Mucosa of descending colon (tissue), 3 donors: Measurements from ENCODE around the gene SPATA17. TPM values are rescaled to one million over a fixed set of nuclear protein-coding genes. Genes with fewer than 3 reads are reported as not detected.

Experiments
- ATAC-seq: fragments of 200-7000 bp; cut with Tn5 transposase; one replicate; pipeline ENCODE4 v1.9.1; 2020; ENCODE audit warnings: mild to moderate bottlenecking, moderate library complexity
- DNase-seq, 3 donors: peaks; one replicate each; pipeline ENCODE4 v3.0.0-alpha.2; 2020
- H3K36me3 ChIP-seq: fragments of 200-600 bp; one replicate; pipeline ENCODE4 v1.8.0; 2021; ENCODE audit warnings: low read depth, mild to moderate bottlenecking
- H3K4me1 ChIP-seq: fragments of 200-600 bp; one replicate; pipeline ENCODE4 v1.8.0; 2021; ENCODE audit warnings: low read depth, mild to moderate bottlenecking
- H3K4me3 ChIP-seq: fragments of 200-600 bp; one replicate; pipeline ENCODE4 v1.8.0; 2021; ENCODE audit warnings: mild to moderate bottlenecking
- H3K9me3 ChIP-seq: fragments of 200-600 bp; one replicate; pipeline ENCODE4 v1.8.0; 2021; ENCODE audit warnings: mild to moderate bottlenecking
- CTCF ChIP-seq: fragments of 200-600 bp; IDR thresholded peaks from one replicate; pipeline ENCODE4 v1.8.0; 2022; ENCODE audit warnings: antibody characterized with exemption, mild to moderate bottlenecking
- intact Hi-C, 2 donors: fragments of 100-400 bp; cut with DNase I in 1 of 2; cut with micrococcal nuclease in 1 of 2; formaldehyde crosslinking; loops; one replicate each; pipeline versions ENCODE4 v1.11.0 to v1.11.1; 2022; cut with DNase I, micrococcal nuclease
- total RNA-seq, 3 donors: library from RNA; stranded (reverse); fragmentation: NEBNext Ultra II Directional in 2 of 3; extraction: Animal tissue kit (Norgen Biotek cat#: 25700) in 2 of 3; gene quantifications; one replicate each; pipeline versions ENCODE4 v1.2.1 to v1.2.4, GENCODE V29; 2021 to 2023
- donor health status: DM: no; HTN: no; CAD: no; lungs with moderate emphysema.
- donor health status: DM: no; HTN: no; CAD: no.
- donor health status: DM: no; HTN: yes; CAD: no.

SPATA17 gene
- total RNA-seq, 3 donors from 2014 or later: 0.28 to 0.90 (median 0.36) TPM

- Histone ChIP-seq H3K36me3 (no peaks in the 10 kb centered on the region), H3K9me3 (no peaks in the 10 kb centered on the region), H3K4me1 (no peaks in the 10 kb centered on the region), H3K4me3 (no peak overlapping the region)
- no peak for TF ChIP-seq CTCF
- DNase-seq (no peak), ATAC-seq (no peak)
- intact Hi-C loops: no loop called here
Measured at GRCh38 chr1:217622042-217622441, 9.1 kb upstream of the SPATA17 start.

GRCh38 chr1:217626321-217626720, 4.8 kb upstream of the SPATA17 start:
- DNase-seq (no peak), ATAC-seq (no peak)
- peaks cover 8% of the 10 kb centered on the region for H3K4me1 ChIP-seq
- H3K9me3 ChIP-seq: no peaks in the 10 kb centered on the region
- TF ChIP-seq CTCF: no peak
- no peaks in the 10 kb centered on the region for H3K36me3 ChIP-seq
- intact Hi-C loops: no loop called here
- H3K4me3 ChIP-seq: no peak overlapping the region

- ATAC-seq (no peak), DNase-seq (peak in 1 of 3 donors; percentile 12)
- intact Hi-C loops: no loop called here
- TF ChIP-seq CTCF: no peak
- H3K9me3 ChIP-seq: no peaks in the 10 kb centered on the region
- H3K4me1 ChIP-seq: peaks cover 8% of the 10 kb centered on the region
- no peaks in the 10 kb centered on the region for H3K36me3 ChIP-seq
- H3K4me3 ChIP-seq: no peak overlapping the region
Measured at GRCh38 chr1:217627431-217627830, 3.7 kb upstream of the SPATA17 start.

- Histone ChIP-seq H3K4me1 (no peaks in the 10 kb centered on the region), H3K4me3 (no peak overlapping the region), H3K36me3 (no peaks in the 10 kb centered on the region), H3K9me3 (no peaks in the 10 kb centered on the region)
- DNase-seq (no peak), ATAC-seq (no peak)
- intact Hi-C loops: no loop called here
- no peak for TF ChIP-seq CTCF
Measured at GRCh38 chr1:217642455-217642854, 11.3 kb downstream of the SPATA17 start.

- ATAC-seq (no peak), DNase-seq (no peak)
- intact Hi-C loops: no loop called here
- no peaks in the 10 kb centered on the region for H3K36me3 ChIP-seq
- H3K4me3 ChIP-seq: no peak overlapping the region
- H3K4me1 ChIP-seq: no peaks in the 10 kb centered on the region
- TF ChIP-seq CTCF: no peak
- no peaks in the 10 kb centered on the region for H3K9me3 ChIP-seq
Measured at GRCh38 chr1:217647791-217648190, 16.6 kb downstream of the SPATA17 start.

- H3K4me3 ChIP-seq: no peak overlapping the region
- H3K4me1 ChIP-seq: no peaks in the 10 kb centered on the region
- ATAC-seq (no peak), DNase-seq (no peak)
- H3K36me3 ChIP-seq: no peaks in the 10 kb centered on the region
- TF ChIP-seq CTCF: no peak
- intact Hi-C loops: no loop called here
- H3K9me3 ChIP-seq: no peaks in the 10 kb centered on the region
Measured at GRCh38 chr1:217650674-217651073, 19.5 kb downstream of the SPATA17 start.
